Renal pelvis (tissue), 12 donors: ENCODE measurements around the gene C1orf167. TPM values are rescaled to one million over a fixed set of nuclear protein-coding genes. Genes with fewer than 3 reads are reported as not detected.

Experiments
- DNase-seq: peaks from one replicate; pipeline ENCODE4 v3.0.0-alpha.2; 2013
- long read RNA-seq, 16 experiments: transcript quantifications; one replicate each; lab custom pipeline, GENCODE V29; 2026
- polyA plus RNA-seq, 3 donors: library from polyadenylated mRNA; unstranded; fragments of 120-200 nt; gene quantifications; one replicate each; pipeline ENCODE4 v1.2.1, GENCODE V29; 2013; ENCODE audit not compliant: insufficient read length in 3 of 3

Gene C1orf167
- polyA plus RNA-seq, result under 1 TPM in 2 of 3 donors, not detected in 1; 0.09 to 0.54 TPM
- long read RNA-seq, donor 1, result 0 reads
- long read RNA-seq, donor 2, result 0 reads
- long read RNA-seq, donor 3, result 0 reads
- long read RNA-seq, donor 4, result 0 reads
- long read RNA-seq, donor 5, result 0 reads
- long read RNA-seq, donor 6, result 0 reads
- long read RNA-seq, donor 7, result 0 reads
- long read RNA-seq, donor 8, result 0 reads
- long read RNA-seq, donor 9, partial matches to known transcripts, result 5 of 5 reads
- long read RNA-seq, donor 9, other reads (novel, unspliced or antisense), result 0 of 5 reads
- long read RNA-seq, donor 10, result 0 reads
- long read RNA-seq, donor 11, result 0 reads
- long read RNA-seq, donor 12, result 0 reads
- long read RNA-seq, donor 13, partial matches to known transcripts, result 5 of 5 reads
- long read RNA-seq, donor 13, other reads (novel, unspliced or antisense), result 0 of 5 reads
- long read RNA-seq, donor 14, result 0 reads
- long read RNA-seq, donor 15, result 0 reads
- long read RNA-seq, donor 16, result 0 reads

GRCh38 chr1:11761988-11762406 is at the start of gene C1orf167:
Gene C1orf167, plus strand, starts transcription at chr1:11762193. Its CDS starts 2,208 bp downstream, at chr1:11764401.
- no peak for DNase-seq

DNA sequence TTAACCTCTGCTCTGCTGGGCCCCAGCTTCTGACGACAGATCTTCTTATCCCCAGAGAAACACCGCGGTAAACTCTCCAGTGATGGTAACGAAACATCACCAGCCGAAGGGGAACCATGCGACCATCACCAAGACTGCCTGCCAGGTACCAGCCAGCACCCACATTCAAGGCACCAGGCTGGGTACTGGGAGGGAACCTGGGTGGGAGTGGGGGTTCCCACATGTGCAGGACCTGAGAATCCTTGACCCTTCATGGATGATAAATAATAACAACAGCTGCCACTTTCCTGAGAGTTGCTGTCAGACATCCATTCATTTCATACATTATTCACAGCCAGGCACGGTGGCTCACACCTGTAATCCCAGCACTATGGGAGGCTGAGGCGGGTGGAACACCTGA is 49.7 kb upstream of the C1orf167 start:
- DNase-seq, result no peak

- DNase-seq, result no peak
These were observed 48.9 kb upstream of the C1orf167 start for GRCh38 chr1:11713095-11713494.

DNA sequence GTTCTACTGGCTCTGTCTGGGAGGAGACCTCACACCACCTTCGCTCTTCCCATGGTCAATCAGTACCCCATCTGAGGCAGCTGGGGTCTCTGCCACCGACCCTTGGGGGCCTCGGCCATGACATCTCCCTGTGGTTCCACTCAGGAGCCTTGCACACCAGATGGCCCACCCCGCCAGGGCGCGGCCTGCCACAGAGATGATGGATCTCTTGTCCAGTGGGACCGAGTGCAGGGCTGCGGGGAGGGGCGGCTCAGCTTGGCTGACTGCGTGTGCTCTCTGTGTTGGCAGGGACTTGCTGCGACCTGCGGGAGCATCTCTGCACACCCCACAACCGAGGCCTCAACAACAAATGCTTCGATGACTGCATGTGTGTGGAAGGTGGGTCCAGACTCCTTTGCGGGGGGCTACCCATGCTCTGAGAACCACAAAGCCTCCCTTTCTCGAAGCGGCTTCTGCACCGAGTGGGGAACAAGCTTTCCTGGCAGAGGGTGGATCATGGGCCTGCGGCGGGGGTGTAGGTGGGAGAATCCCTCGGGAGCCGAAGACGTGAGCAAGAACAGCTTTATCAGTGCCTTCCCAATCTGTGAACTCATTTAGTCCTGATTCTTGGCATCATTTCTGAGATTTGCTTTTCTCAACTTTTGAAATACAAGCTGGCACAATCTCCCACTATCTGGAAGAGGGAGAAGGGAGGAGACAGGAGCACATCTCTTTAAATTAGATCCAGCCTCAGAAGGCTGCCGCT is 47.0 kb upstream of the C1orf167 start:
- DNase-seq, result no peak

- DNase-seq, result no peak
These were observed 42.5 kb upstream of the C1orf167 start for GRCh38 chr1:11719313-11720032.

GRCh38 chr1:11720033-11720376 is 42.0 kb upstream of the C1orf167 start:
- DNase-seq, result no peak

GRCh38 chr1:11720525-11720924 is 41.5 kb upstream of the C1orf167 start:
- DNase-seq, result no peak

DNA sequence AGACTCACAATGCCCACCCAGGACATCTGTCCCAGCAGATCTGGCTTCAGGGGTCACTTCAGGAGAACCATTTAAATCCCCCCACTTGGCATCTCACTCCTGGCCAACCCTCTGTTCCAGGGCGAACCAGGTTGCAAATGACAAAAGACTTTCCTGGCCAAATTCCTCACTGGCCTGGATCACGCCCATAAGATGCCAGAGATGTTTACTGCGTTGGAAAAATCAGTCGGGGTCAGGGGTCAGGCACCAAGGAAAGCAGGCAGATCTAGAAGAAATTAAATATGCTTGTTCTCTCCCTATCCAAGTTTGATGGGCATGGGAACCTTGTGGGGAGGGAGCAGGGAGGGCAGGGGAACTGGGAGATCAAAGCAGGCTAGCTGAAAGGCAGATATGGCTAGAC is 40.7 kb upstream of the C1orf167 start:
- DNase-seq, result no peak

DNA sequence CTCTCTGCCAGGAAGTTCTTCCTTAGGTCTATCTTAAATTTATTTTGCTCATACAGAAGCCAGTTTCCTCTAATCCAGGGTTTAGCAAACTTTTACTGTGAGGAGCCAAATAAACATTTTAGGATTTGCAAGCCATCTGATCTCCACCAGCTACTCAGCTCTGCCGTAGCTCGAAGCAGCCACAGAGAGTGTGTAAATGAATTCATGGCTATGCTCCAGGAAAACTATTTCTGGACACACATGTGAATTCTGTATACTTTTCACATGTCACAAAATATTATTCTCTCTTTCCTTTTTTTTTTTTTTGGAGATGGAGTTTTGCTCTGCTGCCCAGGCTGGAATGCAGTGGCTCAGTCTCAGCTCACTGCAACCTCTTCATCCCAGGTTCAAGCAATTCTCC is 39.5 kb upstream of the C1orf167 start:
- DNase-seq, result no peak

DNA sequence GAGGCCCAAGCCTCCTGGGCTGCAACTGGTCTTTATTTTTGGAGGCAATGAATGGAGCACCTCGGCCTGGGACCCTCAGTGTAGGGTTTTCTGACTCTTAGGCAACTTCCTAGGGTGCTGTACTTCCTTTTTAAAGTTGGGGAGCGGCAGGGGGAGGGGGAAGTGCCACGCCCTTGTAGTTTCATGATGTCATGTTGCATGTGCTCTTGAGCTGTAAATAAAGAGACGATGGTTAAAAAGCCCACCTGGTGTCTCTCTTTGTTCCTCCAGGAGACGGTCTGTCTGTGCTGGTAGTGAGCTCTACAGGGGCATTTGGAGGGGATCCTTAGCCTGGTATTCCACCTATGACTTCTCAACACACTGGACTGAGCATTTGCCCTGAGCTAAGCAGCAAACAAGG is 36.4 kb upstream of the C1orf167 start:
- no peak for DNase-seq

GRCh38 chr1:11727119-11727518 is 34.9 kb upstream of the C1orf167 start:
- no peak for DNase-seq

- DNase-seq, result no peak
These were observed 33.7 kb upstream of the C1orf167 start for GRCh38 chr1:11728126-11728806.

- DNase-seq, result no peak
These were observed 32.9 kb upstream of the C1orf167 start for GRCh38 chr1:11729155-11729497.

DNA sequence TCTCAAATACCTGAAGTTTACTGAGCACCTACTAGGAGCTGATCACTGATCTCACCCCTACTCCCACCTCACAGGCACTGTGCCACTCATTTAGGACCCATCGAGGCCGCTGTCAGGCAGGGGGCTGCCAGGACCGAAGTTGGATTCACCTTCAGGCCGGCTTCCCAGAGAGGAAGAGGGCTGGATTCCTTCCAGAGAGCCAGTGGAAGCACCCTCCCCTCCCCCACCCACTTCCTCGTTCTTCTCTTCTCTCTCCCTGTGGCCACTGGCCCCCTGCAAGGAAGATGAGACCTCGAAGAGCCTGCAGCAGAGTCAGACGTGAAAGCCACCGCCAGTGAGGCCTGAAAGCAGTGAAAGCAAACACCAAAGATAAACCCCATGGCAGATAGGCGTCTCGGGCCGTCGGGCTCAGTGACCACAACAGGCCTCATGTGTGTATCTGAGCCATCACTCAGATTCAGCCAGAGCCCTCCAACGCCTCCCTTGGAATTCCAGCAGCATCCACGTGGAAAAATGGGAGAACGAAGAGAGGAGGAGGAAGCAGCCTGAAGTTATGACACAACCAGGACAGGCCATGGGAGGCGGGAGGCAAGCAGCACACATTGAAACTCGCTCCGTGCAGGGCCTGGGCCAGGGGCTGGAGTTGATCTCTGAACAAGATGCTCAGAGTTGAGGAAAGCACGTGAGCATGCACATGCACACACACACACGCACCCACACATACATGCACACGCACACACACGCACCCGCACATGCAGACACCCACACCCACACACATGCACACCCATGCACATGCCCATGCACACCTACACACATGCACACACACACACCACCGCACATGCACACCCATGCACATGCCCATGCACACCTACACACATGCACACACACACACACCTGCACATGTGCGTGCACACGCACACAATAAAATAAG is 32.2 kb upstream of the C1orf167 start:
- DNase-seq, result peak; percentile 72

DNA sequence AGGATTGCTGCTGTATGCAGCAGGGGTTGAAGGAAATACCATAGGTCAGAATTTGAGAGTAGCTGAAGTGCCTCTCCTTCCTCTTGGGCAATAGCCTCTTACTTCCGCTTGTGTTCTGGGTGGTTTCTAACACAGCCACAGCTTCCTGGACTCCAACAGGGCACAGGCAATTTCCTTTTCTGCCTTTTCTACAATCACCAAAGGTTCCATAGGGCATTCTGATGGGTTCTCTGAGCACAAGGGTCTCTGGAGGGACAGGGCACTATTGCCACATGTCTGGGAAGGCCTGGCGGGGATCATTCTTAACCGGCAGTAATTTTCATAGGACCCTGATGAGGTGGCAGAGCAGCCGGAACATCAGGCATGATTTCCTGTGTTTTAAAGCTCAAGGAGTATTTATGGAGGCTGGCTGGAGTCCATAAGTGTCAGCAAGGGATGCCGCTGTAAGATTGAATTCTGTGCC is 31.5 kb upstream of the C1orf167 start:
- DNase-seq, result no peak

GRCh38 chr1:11731691-11732283 is 30.2 kb upstream of the C1orf167 start:
- DNase-seq, result peak; percentile 76

DNA sequence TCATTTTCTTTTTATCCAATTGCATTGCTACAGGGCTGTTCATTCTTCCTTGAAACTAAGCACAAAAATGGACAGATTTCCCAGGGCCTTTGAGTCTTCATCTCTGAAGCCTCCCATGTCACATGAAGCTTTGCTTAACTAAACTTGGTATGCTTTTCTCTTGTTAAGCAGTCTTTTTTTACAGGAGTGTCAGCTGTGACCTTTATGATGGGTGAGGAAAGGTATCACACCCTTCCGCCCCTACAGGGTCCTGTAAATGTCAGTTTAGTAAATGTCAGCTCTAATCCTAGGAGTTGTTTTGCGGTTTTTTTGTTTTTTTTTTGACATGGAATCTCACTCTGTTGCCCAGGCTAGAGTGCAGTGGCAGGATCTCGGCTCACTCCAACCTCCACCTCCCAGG is 28.7 kb upstream of the C1orf167 start:
- no peak for DNase-seq

DNA sequence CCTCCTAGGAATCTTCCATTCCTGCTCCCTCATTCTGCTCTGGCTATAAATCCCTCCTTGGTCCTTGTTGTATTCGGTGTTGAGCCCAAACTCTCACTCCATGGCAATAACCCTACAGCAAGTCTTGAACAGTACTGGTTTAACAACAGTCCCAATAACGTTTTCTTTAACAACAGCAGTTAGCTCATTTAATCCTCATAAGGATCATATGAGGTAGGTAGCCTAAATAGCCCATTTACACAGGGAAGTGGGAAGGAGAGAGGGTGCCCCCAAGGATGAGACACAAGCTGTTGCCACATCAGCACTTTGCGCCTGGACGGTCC is 26.5 kb upstream of the C1orf167 start:
- DNase-seq, result no peak

- DNase-seq, result peak; percentile 94
These were observed 25.9 kb upstream of the C1orf167 start, which contains the start of gene AGTRAP for GRCh38 chr1:11735854-11736745. Gene AGTRAP, plus strand, starts transcription at chr1:11736136. Its CDS starts 73 bp downstream, at chr1:11736209.
